SH-SY5Y (cell line): ENCODE measurements around the gene MPRIP.

Source experiments
- GATA2 ChIP-seq: IDR thresholded peaks from 2 replicates; pipeline ENCODE4 v1.6.1; 2011; ENCODE audit warnings: mild to moderate bottlenecking, low read depth, low read length
- GATA3 ChIP-seq: IDR thresholded peaks from 2 replicates; pipeline ENCODE4 v1.6.1; 2011; ENCODE audit warnings: low read depth, mild to moderate bottlenecking, low read length, moderate library complexity

GRCh38 chr17:17180741-17181525 is 138.7 kb downstream of the MPRIP start:
- TF ChIP-seq GATA3: no peak
- TF ChIP-seq GATA2: no peak
